ENCODE measurements around the gene NXPE3. TPM values are rescaled to one million over a fixed set of nuclear protein-coding genes. Genes with fewer than 3 reads are reported as not detected.
A peak's percentile ranks its signal among the peaks of the same experiment; 100 is the strongest.

The NXPE3 gene
- total and polyA plus RNA-seq, 2 of the 8 experiments (the other 6 are each of a cell fraction or from before 2014, with no cell fraction given), result 10.9 to 22.7 TPM

DNA sequence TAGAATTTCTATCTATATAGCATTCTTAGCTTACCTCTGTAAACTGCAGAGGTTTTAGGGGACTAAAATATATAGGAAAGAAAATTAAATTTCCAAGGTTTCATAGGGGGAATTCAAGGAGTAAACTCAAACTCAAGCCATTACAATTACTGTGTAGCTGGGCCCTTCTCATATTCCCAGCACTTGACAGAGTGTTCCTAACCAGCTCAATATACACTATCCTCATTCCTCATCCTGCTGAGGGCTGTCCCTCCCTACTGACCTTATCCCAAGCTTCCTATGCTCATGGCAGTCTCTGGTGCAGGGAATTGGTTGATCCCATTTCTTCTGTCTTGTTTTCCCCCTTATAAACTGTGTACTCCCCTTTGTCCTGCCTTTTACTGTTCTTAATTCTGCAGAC is 33.9 kb downstream of the NXPE3 start:
- Histone ChIP-seq H2BK20ac (ENCODE audit: low read length) (no peak overlapping the region), H4K91ac (replicated peaks; ENCODE audit: insufficient read length, low read length) (no peak overlapping the region), H3K14ac (ENCODE audit: insufficient read length) (no peak overlapping the region), H3K79me2 (ENCODE audit: control insufficient read depth in 1 of 2, insufficient read depth in 2 of 2, low read length in 2 of 2) (no peaks in the 10 kb centered on the region), H3K9ac (replicated peaks in 1 of 4; ENCODE audit: extremely low read depth in 1 of 4, low read depth in 3 of 4, low read length in 3 of 4) (no peak overlapping the region), H3K4ac (replicated peaks; ENCODE audit: insufficient read length, low read depth, low read length) (no peak overlapping the region), H2BK12ac (ENCODE audit: low read depth, low read length) (no peak overlapping the region), H3K4me3 (ENCODE audit: extremely low read depth in 1 of 4, insufficient read depth in 2 of 4, low read depth in 3 of 4, low read length in 4 of 4) (no peak overlapping the region), H3K4me1 (replicated peaks in 1 of 4; ENCODE audit: control insufficient read depth in 3 of 4, insufficient read depth in 4 of 4, low read length in 3 of 4) (no peaks in the 10 kb centered on the region), H4K20me1 (replicated peaks in 1 of 2; ENCODE audit: control insufficient read depth in 1 of 2, insufficient read depth in 2 of 2, low read length in 2 of 2) (no peaks in the 10 kb centered on the region), H2BK15ac (ENCODE audit: low read length) (no peak overlapping the region), H3K79me1 (ENCODE audit: low read depth, low read length) (no peaks in the 10 kb centered on the region; the same call in 1 of the 2 replicates), H3K56ac (replicated peaks; ENCODE audit: insufficient read length, low read depth, low read length) (no peak overlapping the region), H3K23ac (ENCODE audit: insufficient read length) (no peak overlapping the region), H3K27ac (ENCODE audit: low read depth, low read length) (no peak overlapping the region), H3K27me3 (replicated peaks in 1 of 4; ENCODE audit: control insufficient read depth in 3 of 4, extremely low read depth in 1 of 4, insufficient read depth in 3 of 4, low read length in 3 of 4) (no peaks in the 10 kb centered on the region), H4K5ac (ENCODE audit: insufficient read length, low read depth, low read length) (no peak overlapping the region), H3K18ac (ENCODE audit: extremely low read depth, low read length) (no peak overlapping the region), H2BK5ac (ENCODE audit: low read depth, low read length) (no peak overlapping the region), H3K9me3 (ENCODE audit: insufficient read depth in 2 of 2, low read depth in 1 of 2, low read length in 1 of 2) (no peaks in the 10 kb centered on the region), H3K4me2 (ENCODE audit: insufficient read depth in 1 of 2, low read depth in 2 of 2, low read length in 2 of 2) (no peak overlapping the region), H2AFZ (ENCODE audit: low read length) (no peak overlapping the region), H3K23me2 (ENCODE audit: low read depth, low read length) (no peaks in the 10 kb centered on the region), H3K36me3 (ENCODE audit: control insufficient read depth in 2 of 4, insufficient read depth in 4 of 4, low read length in 3 of 4) (peaks cover 0 to 5% (median 0%) of the 10 kb centered on the region in 4 experiments; a peak in 1 of 8 replicates), H4K8ac (ENCODE audit: extremely low read depth, insufficient read depth, low read length) (no peak overlapping the region), H2BK120ac (replicated peaks; ENCODE audit: low read depth, low read length) (no peak overlapping the region), H2AK5ac (ENCODE audit: low read depth, low read length) (0 out of 2 replicates have a peak overlapping the region, but pooled peaks have one; percentile 75)
- FAIRE-seq, result no peak
- DNase-seq (ENCODE audit: low read depth in 1 of 2, low spot score in 2 of 2), result no peak
- ChIA-PET POLR2A (ENCODE audit: partially characterized antibody) (interaction anchor here (0.6 to 2.6 kb wide), 3 partner anchors 32 to 127 kb away, joined by 3 to 14 read pairs (median 4); partner anchors contain the start of genes NFKBIZ and RPL24), CTCF (ENCODE audit: partially characterized antibody) (interaction anchor here (0.6 to 8.8 kb wide), 14 partner anchors 10 to 423 kb away, joined by 3 to 174 read pairs (median 3); partner anchors contain the start of gene NFKBIZ)
- no peak for TF ChIP-seq HDAC2 (IDR thresholded peaks at IDR 0.05; ENCODE audit: borderline replicate concordance in 1 of 2, low read depth in 2 of 2, low read length in 2 of 2)
- no peak for TF ChIP-seq GABPA (IDR thresholded peaks at IDR 0.05; ENCODE audit: borderline replicate concordance, insufficient read depth, low read length)
- no peak for TF ChIP-seq SIRT6 (IDR thresholded peaks at IDR 0.05; ENCODE audit: low read length)
- TF ChIP-seq CBX8 (IDR thresholded peaks at IDR 0.05; ENCODE audit: borderline replicate concordance, low read depth, low read length), result no peak
- no peak for TF ChIP-seq NANOG (IDR thresholded peaks at IDR 0.05; ENCODE audit: insufficient read depth, low read depth, low read length, poor library complexity, severe bottlenecking)
- TF ChIP-seq RXRA (IDR thresholded peaks at IDR 0.05; ENCODE audit: insufficient read depth, low read depth, low read length), result no peak
- TF ChIP-seq, protein P1, sequence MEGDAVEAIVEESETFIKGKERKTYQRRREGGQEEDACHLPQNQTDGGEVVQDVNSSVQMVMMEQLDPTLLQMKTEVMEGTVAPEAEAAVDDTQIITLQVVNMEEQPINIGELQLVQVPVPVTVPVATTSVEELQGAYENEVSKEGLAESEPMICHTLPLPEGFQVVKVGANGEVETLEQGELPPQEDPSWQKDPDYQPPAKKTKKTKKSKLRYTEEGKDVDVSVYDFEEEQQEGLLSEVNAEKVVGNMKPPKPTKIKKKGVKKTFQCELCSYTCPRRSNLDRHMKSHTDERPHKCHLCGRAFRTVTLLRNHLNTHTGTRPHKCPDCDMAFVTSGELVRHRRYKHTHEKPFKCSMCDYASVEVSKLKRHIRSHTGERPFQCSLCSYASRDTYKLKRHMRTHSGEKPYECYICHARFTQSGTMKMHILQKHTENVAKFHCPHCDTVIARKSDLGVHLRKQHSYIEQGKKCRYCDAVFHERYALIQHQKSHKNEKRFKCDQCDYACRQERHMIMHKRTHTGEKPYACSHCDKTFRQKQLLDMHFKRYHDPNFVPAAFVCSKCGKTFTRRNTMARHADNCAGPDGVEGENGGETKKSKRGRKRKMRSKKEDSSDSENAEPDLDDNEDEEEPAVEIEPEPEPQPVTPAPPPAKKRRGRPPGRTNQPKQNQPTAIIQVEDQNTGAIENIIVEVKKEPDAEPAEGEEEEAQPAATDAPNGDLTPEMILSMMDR (IDR thresholded peaks at IDR 0.05; ENCODE audit: control extremely low read depth in 1 of 3, insufficient read depth in 1 of 3, low read depth in 1 of 3, low read length in 3 of 3), result no peak
- TF ChIP-seq, protein P2, sequence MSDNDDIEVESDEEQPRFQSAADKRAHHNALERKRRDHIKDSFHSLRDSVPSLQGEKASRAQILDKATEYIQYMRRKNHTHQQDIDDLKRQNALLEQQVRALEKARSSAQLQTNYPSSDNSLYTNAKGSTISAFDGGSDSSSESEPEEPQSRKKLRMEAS (IDR thresholded peaks at IDR 0.05), result no peak
- TF ChIP-seq CHD1 (IDR thresholded peaks at IDR 0.05; ENCODE audit: low read depth, low read length), result no peak
- TF ChIP-seq EGR1 (IDR thresholded peaks at IDR 0.05; ENCODE audit: borderline replicate concordance, low read depth, low read length), result no peak
- TF ChIP-seq CHD2 (IDR thresholded peaks at IDR 0.05; ENCODE audit: low read length), result no peak
- no peak for TF ChIP-seq KDM1A (IDR thresholded peaks at IDR 0.05; ENCODE audit: borderline replicate concordance, low read length)
